Left cardiac atrium (tissue), 4 donors: ENCODE results near the gene MAST3. TPM values are rescaled to one million over a fixed set of nuclear protein-coding genes. Genes with fewer than 3 reads are reported as not detected.

Experiments used
- ATAC-seq, 2 donors: fragments of 200-7000 bp; cut with Tn5 transposase; one replicate each; pipeline ENCODE4 v1.9.1; 2020; ENCODE audit warnings: mild to moderate bottlenecking in 2 of 2, moderate library complexity in 2 of 2
- DNase-seq: peaks from one replicate; pipeline ENCODE4 v3.0.0-alpha.2; 2020
- intact Hi-C, 2 donors: fragments of 100-400 bp; cut with DNase I; formaldehyde crosslinking; loops; one replicate each; pipeline versions ENCODE4 v1.14.1 to v1.15.1; 2022 to 2023
- total RNA-seq, 2 donors: library from RNA; stranded (reverse); fragmentation: NEBNext Ultra II Directional; extraction: Animal tissue kit (Norgen Biotek cat#: 25700); gene quantifications; one replicate each; pipeline ENCODE4 v1.2.1, GENCODE V29; 2021
- donor health status: DM: no; HTN: yes; CAD: no.
- donor health status: DM: no; HTN: yes; CAD: no; lungs with severe emphysema.
- donor health status: DM: yes; HTN: yes; CAD: no.
- donor health status: Dilated cardiomyopathy.

The MAST3 gene
- total RNA-seq, 2 donors from 2014 or later, result 5.5 to 7.9 TPM

- intact Hi-C loops, result no loop called here
- DNase-seq, result no peak
- no peak for ATAC-seq
These were observed 96.6 kb downstream of the MAST3 start for GRCh38 chr19:18194181-18194530.

GRCh38 chr19:18194554-18195238 is 97.1 kb downstream of the MAST3 start:
- intact Hi-C loops, result no loop called here
- ATAC-seq (no peak), DNase-seq (peak; percentile 51)

- ATAC-seq, result no peak
- intact Hi-C loops, result no loop called here
- no peak for DNase-seq
These were observed 98.9 kb downstream of the MAST3 start for GRCh38 chr19:18196511-18196845.

GRCh38 chr19:18197306-18197705 is 99.7 kb downstream of the MAST3 start:
- intact Hi-C loops, result no loop called here
- no peak for DNase-seq
- ATAC-seq, result no peak

GRCh38 chr19:18197941-18198340 is 100.4 kb downstream of the MAST3 start:
- ATAC-seq (no peak), DNase-seq (no peak)
- intact Hi-C loops, result no loop called here

- intact Hi-C loops, result no loop called here
- DNase-seq, result no peak
These were observed 100.8 kb downstream of the MAST3 start for GRCh38 chr19:18198374-18198773.

More at GRCh38 chr19:18198374-18198773, 100.8 kb downstream of the MAST3 start:
- ATAC-seq, result no peak

Other genes with a start within 250 kb of the MAST3 start
- gene JAK3, start 249.8 kb upstream of the MAST3 start, total RNA-seq, result 1 to 10 TPM; 4.2 to 7.0 TPM
- gene RPL18A, start 237.9 kb upstream of the MAST3 start, total RNA-seq, result 1,000 to 10,000 TPM; 1,009 to 1,051 TPM
- not detected for gene SLC5A5, start 225.8 kb upstream of the MAST3 start, total RNA-seq
- 10 to 100 TPM; 74.5 to 86.8 TPM for gene CCDC124, start 164.8 kb upstream of the MAST3 start, total RNA-seq
- gene KCNN1, start 130.7 kb upstream of the MAST3 start, total RNA-seq, result 1 to 10 TPM; 1.7 to 1.8 TPM
- gene ARRDC2, start 89.6 kb upstream of the MAST3 start, total RNA-seq, result 10 to 100 TPM; 14.8 to 21.6 TPM
- 1 to 10 TPM; 1.2 to 1.6 TPM for gene IL12RB1, start 10.8 kb upstream of the MAST3 start, total RNA-seq
- gene PIK3R2, start 55.4 kb downstream of the MAST3 start, total RNA-seq, result 10 to 100 TPM; 22.1 to 24.5 TPM
- gene IFI30, start 76.0 kb downstream of the MAST3 start, total RNA-seq, result 10 to 100 TPM; 43.7 to 68.9 TPM
- 10 to 100 TPM in 1 of 2 donors, 1 to 10 TPM in 1; 8.7 to 13.4 TPM for gene MPV17L2, start 95.4 kb downstream of the MAST3 start, total RNA-seq
- 10 to 100 TPM; 23.8 to 29.2 TPM for gene RAB3A, start 106.3 kb downstream of the MAST3 start, total RNA-seq
- gene PDE4C, start 128.7 kb downstream of the MAST3 start, total RNA-seq, result under 1 TPM in 1 of 2 donors, not detected in 1; 0.55 TPM
- gene IQCN, start 176.7 kb downstream of the MAST3 start, total RNA-seq, result 1 to 10 TPM in 1 of 2 donors, under 1 TPM in 1; 0.91 to 1.3 TPM
- 100 to 1,000 TPM; 122 to 169 TPM for gene JUND, start 183.8 kb downstream of the MAST3 start, total RNA-seq
- 10 to 100 TPM; 68.9 to 79.0 TPM for gene LSM4, start 225.3 kb downstream of the MAST3 start, total RNA-seq
- 10 to 100 TPM; 27.5 to 34.7 TPM for gene PGPEP1, start 242.8 kb downstream of the MAST3 start, total RNA-seq